Measurements from ENCODE around the gene WSCD2. TPM values are rescaled to one million over a fixed set of nuclear protein-coding genes. Genes with fewer than 3 reads are reported as not detected.

The WSCD2 gene
- total and polyA plus RNA-seq, 2 of the 4 experiments (the other 2 are of a cell fraction) = not detected

- H3K27ac ChIP-seq (ENCODE audit: insufficient read depth, low read length) = no peak overlapping the region
- H3K27me3 ChIP-seq (ENCODE audit: control insufficient read depth, insufficient read depth, low read length) = no peaks in the 10 kb centered on the region
- no peak overlapping the region for H3K56ac ChIP-seq (ENCODE audit: extremely low read depth, insufficient read depth, low read length)
- no peaks in the 10 kb centered on the region for H3K79me1 ChIP-seq (ENCODE audit: low read depth in 1 of 2, low read length in 2 of 2)
- BruUV-seq (replicated peaks) = no TSS peak
- intact Hi-C loops (cut with micrococcal nuclease) = no loop called here
- H3K4me3 ChIP-seq (ENCODE audit: insufficient read depth, low read depth, low read length) = no peak overlapping the region
- ChIA-PET POLR2A (ENCODE audit: unreplicated experiment) (no interaction called here), CTCF (interaction anchor here (0.6 kb wide), 1 partner anchor 1300 kb away, joined by 3 read pairs; no protein-coding TSS in a partner anchor)
- H3K4me2 ChIP-seq (ENCODE audit: low read depth, low read length) = no peak overlapping the region
- H3K9ac ChIP-seq (ENCODE audit: low read depth, low read length) = no peak overlapping the region
- no peak overlapping the region for H4K5ac ChIP-seq (ENCODE audit: low read depth, low read length)
- no peaks in the 10 kb centered on the region for H3K9me1 ChIP-seq (ENCODE audit: insufficient read depth, low read length)
- no peak for ATAC-seq (ENCODE audit: low read depth)
- no peak overlapping the region for H3K4ac ChIP-seq (ENCODE audit: low read depth, low read length)
- H3K9me3 ChIP-seq (ENCODE audit: control insufficient read depth, insufficient read depth, low read length) = no peaks in the 10 kb centered on the region
- H4K91ac ChIP-seq (ENCODE audit: insufficient read depth, low read depth, low read length) = no peak overlapping the region
- no peaks in the 10 kb centered on the region for H3K36me3 ChIP-seq (ENCODE audit: control insufficient read depth, insufficient read depth, low read length)
- dilution Hi-C loops (cut with HindIII; ENCODE audit: low sequenced_read_pairs, unreplicated experiment) = no loop called here
- H2BK15ac ChIP-seq (ENCODE audit: low read depth, low read length) = no peak overlapping the region
- TF ChIP-seq CTCF (conservative IDR thresholded peaks at IDR 0.05; ENCODE audit: low read depth, low read length) (no peak), RCOR1 (IDR thresholded peaks at IDR 0.05; ENCODE audit: insufficient replicate concordance, low read length) (no peak), RFX5 (IDR thresholded peaks at IDR 0.05; ENCODE audit: low read depth, low read length) (no peak), MAZ (IDR thresholded peaks at IDR 0.05; ENCODE audit: borderline replicate concordance, low read depth, low read length) (no peak), RAD21 (IDR thresholded peaks at IDR 0.05; ENCODE audit: low read length) (no peak), CEBPB (IDR thresholded peaks at IDR 0.05; ENCODE audit: low read depth, low read length) (no peak), CHD1 (IDR thresholded peaks at IDR 0.05; ENCODE audit: low read depth, low read length) (no peak), MAFK (IDR thresholded peaks at IDR 0.05; ENCODE audit: low read depth, low read length) (no peak), USF2 (IDR thresholded peaks at IDR 0.05; ENCODE audit: low read depth, low read length) (no peak)
- H3K14ac ChIP-seq (replicated peaks; ENCODE audit: low read depth, low read length) = no peak overlapping the region
- in situ Hi-C loops (cut with MboI; ENCODE audit: low sequenced_read_pairs) = no loop called here
- no peak overlapping the region for H2AK5ac ChIP-seq (ENCODE audit: low read depth, low read length)
- H4K20me1 ChIP-seq (ENCODE audit: insufficient read depth, low read length) = no peaks in the 10 kb centered on the region
- H2BK5ac ChIP-seq (ENCODE audit: low read depth, low read length, poor library complexity, severe bottlenecking) = no peak overlapping the region
- no peak overlapping the region for H2AFZ ChIP-seq (replicated peaks; ENCODE audit: low read length, poor library complexity)
- no CpG with 5 or more reads among the region's 3 CpGs for WGBS, 2 experiments (ENCODE audit: extremely low coverage in 2 of 2, insufficient read length in 1 of 2)
- H4K8ac ChIP-seq (ENCODE audit: low read depth in 2 of 2, low read length in 2 of 2) = no peak overlapping the region
- no peak overlapping the region for H2BK20ac ChIP-seq (ENCODE audit: low read depth, low read length)
- no peak overlapping the region for H3K18ac ChIP-seq (ENCODE audit: low read depth, low read length)
- H2BK120ac ChIP-seq (ENCODE audit: low read depth, low read length) = no peak overlapping the region
- H3K23ac ChIP-seq (ENCODE audit: low read depth, low read length) = no peak overlapping the region
- no peaks in the 10 kb centered on the region for H3K4me1 ChIP-seq (ENCODE audit: control insufficient read depth, insufficient read depth, low read length)
- H2AK9ac ChIP-seq (replicated peaks; ENCODE audit: low read depth, low read length, poor library complexity) = no peak overlapping the region
- DNase-seq = no peak
These were observed 19.6 kb upstream of the WSCD2 start for GRCh38 chr12:108109504-108109903.

Data from IMR-90 (cell line).